ENCODE measurements around the gene GOLGA8N.

GRCh38 chr15:32656091-32656490 lies 62.8 kb downstream of the GOLGA8N start:
- no peak for TF ChIP-seq POLR2A (IDR thresholded peaks at IDR 0.05)
- TF ChIP-seq CTCF (IDR thresholded peaks at IDR 0.05): no peak
